ENCODE data around the gene METTL2B. TPM values are rescaled to one million over a fixed set of nuclear protein-coding genes. Genes with fewer than 3 reads are reported as not detected.
A peak's percentile ranks its signal among the peaks of the same experiment; 100 is the strongest.
"Not testable (repeated sequence)": the region's sequence is repeated elsewhere in the genome, so short reads cannot be mapped to it uniquely, and the experiment has no call there.

METTL2B gene, protein sequence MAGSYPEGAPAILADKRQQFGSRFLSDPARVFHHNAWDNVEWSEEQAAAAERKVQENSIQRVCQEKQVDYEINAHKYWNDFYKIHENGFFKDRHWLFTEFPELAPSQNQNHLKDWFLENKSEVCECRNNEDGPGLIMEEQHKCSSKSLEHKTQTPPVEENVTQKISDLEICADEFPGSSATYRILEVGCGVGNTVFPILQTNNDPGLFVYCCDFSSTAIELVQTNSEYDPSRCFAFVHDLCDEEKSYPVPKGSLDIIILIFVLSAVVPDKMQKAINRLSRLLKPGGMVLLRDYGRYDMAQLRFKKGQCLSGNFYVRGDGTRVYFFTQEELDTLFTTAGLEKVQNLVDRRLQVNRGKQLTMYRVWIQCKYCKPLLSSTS
- total RNA-seq (ENCODE audit: unreplicated experiment), result 26.9 TPM
- long read RNA-seq, transcript METTL2B-201 (9 exons, 2,182 nt), result major isoform, 7 of 19 reads
- long read RNA-seq, partial matches to known transcripts, result 1 of 19 reads
- long read RNA-seq, other reads (novel, unspliced or antisense), result 9 of 19 reads

DNA sequence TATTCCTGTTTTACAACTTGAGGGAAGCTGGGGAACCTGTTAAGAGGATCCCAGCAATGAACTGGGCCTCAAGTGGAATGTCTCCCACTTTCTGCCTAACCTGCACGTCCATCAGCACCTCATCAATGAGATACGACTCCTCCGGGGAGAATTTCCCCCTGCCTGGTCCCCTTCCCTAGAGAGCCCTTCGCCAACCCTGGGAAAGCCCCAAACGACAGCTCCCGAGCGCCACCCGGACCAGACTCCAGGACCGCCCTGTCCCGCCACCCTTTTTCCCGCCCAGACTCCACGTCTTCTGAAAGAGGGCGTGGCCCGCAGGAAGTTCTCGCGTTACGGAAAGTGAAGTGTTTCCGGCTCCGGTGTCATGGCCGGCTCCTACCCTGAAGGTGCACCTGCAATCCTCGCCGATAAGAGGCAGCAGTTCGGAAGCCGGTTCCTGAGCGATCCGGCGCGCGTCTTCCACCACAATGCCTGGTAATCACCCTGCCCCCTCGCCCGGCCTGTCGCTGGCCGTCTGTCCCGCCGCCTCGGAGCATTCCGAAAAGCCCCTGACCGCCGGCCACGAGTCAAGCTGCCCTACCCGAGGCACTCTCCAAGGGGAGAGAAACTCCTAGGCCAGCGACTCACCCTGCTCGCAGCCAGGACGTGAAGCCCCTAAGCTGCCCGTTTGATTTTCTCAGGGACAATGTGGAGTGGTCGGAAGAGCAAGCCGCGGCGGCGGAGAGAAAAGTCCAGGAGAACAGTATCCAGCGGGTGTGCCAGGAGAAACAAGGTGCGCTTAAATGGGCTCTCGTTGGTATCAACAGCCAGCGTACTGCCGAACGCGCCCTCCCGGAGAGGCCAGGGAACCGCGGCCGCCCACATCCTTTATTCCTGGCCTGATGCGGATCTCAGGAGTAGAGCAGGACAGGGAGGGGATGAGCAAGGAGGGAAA, at the start of gene METTL2B:
METTL2B (plus strand) TSS at position 347 of the 934 bp plus-strand sequence; CDS start at position 365, 18 bp downstream.
- not testable (repeated sequence) for H3K9me3 Mint-ChIP-seq (ENCODE audit: unreplicated experiment); H3K27me3 Mint-ChIP-seq (ENCODE audit: unreplicated experiment); H3K36me3 Mint-ChIP-seq (ENCODE audit: low read depth, unreplicated experiment)
- peaks cover 14% of the 10 kb centered on the region for H3K4me1 Mint-ChIP-seq (ENCODE audit: unreplicated experiment)
- H3K4me3 Mint-ChIP-seq (ENCODE audit: unreplicated experiment), result peak within 1 kb of the TSS; percentile 97
- H3K27ac Mint-ChIP-seq (ENCODE audit: unreplicated experiment), result peak within 1 kb of the TSS; percentile 92
- peak; percentile 80 for DNase-seq (ENCODE audit: low spot score)

DNA sequence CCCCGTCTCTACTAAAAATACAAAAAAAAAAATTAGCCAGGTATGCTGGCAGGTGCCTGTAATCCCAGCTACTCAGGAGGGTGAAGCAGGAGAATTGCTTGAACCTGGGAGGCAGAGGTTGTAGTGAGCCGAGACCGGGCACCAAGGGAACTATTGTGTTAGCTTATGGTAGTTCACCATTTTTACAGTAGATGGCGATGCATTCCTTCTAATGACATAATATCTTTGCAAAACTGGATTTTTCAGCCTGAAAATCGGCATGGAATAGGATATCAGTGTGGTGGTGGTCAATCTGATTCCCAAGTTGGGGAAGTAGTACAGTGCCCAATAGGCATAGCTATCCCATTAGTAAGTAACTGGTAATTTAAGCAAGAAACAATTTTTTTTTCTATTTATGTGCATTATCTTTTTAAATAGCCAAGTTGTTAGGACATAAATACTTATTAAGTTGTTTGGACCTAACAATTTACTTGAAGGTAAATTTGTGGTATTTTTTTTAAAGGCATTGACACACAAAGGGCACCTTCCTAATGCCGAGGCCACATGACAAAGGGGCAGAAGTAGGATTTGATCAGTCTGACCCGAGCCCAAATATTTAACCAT, 49.2 kb upstream of the METTL2B start:
- Mint-ChIP-seq H3K4me3 (ENCODE audit: unreplicated experiment) (no peak overlapping the region), H3K36me3 (ENCODE audit: low read depth, unreplicated experiment) (no peaks in the 10 kb centered on the region), H3K4me1 (ENCODE audit: unreplicated experiment) (peaks cover 4% of the 10 kb centered on the region), H3K27me3 (ENCODE audit: unreplicated experiment) (no peaks in the 10 kb centered on the region), H3K9me3 (ENCODE audit: unreplicated experiment) (no peaks in the 10 kb centered on the region), H3K27ac (ENCODE audit: unreplicated experiment) (no peak overlapping the region)
- peak; percentile 48 for DNase-seq (ENCODE audit: low spot score)
- TF ChIP-seq, protein P1, sequence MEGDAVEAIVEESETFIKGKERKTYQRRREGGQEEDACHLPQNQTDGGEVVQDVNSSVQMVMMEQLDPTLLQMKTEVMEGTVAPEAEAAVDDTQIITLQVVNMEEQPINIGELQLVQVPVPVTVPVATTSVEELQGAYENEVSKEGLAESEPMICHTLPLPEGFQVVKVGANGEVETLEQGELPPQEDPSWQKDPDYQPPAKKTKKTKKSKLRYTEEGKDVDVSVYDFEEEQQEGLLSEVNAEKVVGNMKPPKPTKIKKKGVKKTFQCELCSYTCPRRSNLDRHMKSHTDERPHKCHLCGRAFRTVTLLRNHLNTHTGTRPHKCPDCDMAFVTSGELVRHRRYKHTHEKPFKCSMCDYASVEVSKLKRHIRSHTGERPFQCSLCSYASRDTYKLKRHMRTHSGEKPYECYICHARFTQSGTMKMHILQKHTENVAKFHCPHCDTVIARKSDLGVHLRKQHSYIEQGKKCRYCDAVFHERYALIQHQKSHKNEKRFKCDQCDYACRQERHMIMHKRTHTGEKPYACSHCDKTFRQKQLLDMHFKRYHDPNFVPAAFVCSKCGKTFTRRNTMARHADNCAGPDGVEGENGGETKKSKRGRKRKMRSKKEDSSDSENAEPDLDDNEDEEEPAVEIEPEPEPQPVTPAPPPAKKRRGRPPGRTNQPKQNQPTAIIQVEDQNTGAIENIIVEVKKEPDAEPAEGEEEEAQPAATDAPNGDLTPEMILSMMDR (IDR thresholded peaks at IDR 0.05; ENCODE audit: unreplicated experiment), result peak; percentile 80

DNA sequence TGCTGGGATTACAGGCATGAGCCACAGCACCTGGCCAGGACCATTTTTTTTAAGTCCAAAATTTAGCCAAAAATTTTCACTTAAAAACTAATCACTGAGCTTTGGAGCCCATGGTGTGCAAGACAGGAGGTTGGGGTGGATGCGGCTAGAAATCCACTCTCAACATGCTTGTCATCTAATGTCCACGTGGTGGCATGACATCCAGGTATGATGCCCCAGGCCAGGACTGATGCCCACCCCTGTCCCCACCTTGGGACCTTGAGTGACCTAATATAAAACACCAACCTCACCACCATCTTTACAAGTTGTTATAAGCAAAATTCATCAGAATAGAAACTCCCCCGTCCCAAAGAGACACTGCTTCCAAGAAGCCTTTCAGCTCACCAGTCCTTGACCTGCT, 46.3 kb upstream of the METTL2B start:
- Mint-ChIP-seq H3K36me3 (ENCODE audit: low read depth, unreplicated experiment) (no peaks in the 10 kb centered on the region), H3K27ac (ENCODE audit: unreplicated experiment) (no peak overlapping the region), H3K27me3 (ENCODE audit: unreplicated experiment) (no peaks in the 10 kb centered on the region), H3K4me1 (ENCODE audit: unreplicated experiment) (peaks cover 4% of the 10 kb centered on the region), H3K9me3 (ENCODE audit: unreplicated experiment) (no peaks in the 10 kb centered on the region), H3K4me3 (ENCODE audit: unreplicated experiment) (no peak overlapping the region)
- TF ChIP-seq, protein P1 (IDR thresholded peaks at IDR 0.05; ENCODE audit: unreplicated experiment), result no peak
- no peak for DNase-seq (ENCODE audit: low spot score)

DNA sequence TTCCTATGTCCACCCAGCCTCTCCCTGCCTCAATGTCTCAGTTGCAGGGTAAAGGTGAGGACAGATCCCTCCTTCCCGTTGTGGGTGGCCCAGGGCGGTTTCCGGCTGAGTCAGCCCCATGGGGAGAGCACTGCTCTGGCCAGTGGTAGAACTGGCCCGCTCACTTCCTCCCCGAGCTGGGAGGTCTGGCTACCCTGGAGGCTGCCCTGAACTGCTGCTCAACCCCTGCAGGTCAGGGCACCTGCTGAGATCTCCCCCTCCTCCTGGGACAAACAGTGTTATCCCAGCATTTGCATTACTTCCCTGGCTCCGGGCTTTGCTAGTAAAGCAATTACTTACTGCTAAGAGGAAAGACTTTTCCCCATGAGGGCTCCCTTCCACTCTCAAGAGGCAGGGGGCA, 45.3 kb upstream of the METTL2B start:
- Mint-ChIP-seq H3K9me3 (ENCODE audit: unreplicated experiment) (no peaks in the 10 kb centered on the region), H3K36me3 (ENCODE audit: low read depth, unreplicated experiment) (no peaks in the 10 kb centered on the region), H3K27ac (ENCODE audit: unreplicated experiment) (no peak overlapping the region), H3K4me1 (ENCODE audit: unreplicated experiment) (peaks cover 4% of the 10 kb centered on the region), H3K27me3 (ENCODE audit: unreplicated experiment) (no peaks in the 10 kb centered on the region), H3K4me3 (ENCODE audit: unreplicated experiment) (no peak overlapping the region)
- no peak for DNase-seq (ENCODE audit: low spot score)
- TF ChIP-seq, protein P1 (IDR thresholded peaks at IDR 0.05; ENCODE audit: unreplicated experiment), result no peak

DNA sequence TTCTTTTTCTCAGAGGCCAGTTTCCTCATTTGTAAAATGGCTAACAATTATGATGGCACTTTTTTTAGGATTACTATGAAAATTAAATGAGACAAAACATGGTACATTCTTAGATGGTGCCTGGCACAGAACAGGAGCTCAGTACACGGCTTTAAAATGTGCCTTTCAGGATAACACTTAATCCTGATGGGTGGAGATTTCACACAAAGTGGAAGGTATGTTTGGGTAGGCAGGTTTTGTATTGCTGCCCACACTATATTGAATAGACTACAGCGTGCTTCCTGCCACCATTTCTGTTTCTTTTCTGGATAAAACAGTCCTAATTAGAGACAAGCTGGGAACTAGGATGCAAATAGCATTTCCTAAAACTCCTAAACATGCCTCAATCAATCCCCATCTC, 44.8 kb upstream of the METTL2B start:
- Mint-ChIP-seq H3K4me1 (ENCODE audit: unreplicated experiment) (peaks cover 4% of the 10 kb centered on the region), H3K4me3 (ENCODE audit: unreplicated experiment) (no peak overlapping the region), H3K9me3 (ENCODE audit: unreplicated experiment) (no peaks in the 10 kb centered on the region), H3K36me3 (ENCODE audit: low read depth, unreplicated experiment) (no peaks in the 10 kb centered on the region), H3K27me3 (ENCODE audit: unreplicated experiment) (no peaks in the 10 kb centered on the region), H3K27ac (ENCODE audit: unreplicated experiment) (no peak overlapping the region)
- no peak for DNase-seq (ENCODE audit: low spot score)
- TF ChIP-seq, protein P1 (IDR thresholded peaks at IDR 0.05; ENCODE audit: unreplicated experiment), result no peak
